ENCODE data around the gene GLYR1.

The GLYR1 gene

DNA sequence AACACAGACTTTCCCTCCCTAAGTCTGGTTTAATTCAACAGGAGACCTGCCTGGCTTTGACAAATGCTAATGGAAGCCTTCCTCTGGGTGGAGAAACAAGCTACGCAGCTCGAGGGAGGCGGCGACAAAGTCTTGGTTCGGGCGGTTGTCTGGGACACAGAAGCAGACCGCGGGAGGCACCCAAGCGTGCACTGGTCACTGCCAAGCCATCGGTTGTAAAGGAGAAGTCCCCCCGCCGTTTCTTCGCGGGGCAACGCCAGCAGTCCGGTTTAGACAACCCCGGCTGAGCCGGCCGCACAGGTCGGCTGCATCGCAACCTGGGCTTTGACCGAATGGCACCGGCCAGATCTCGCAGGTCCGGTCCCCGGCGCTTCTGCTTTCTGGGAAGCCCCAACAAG lies 586 bp downstream of the GLYR1 start:
- peak overlapping the region; percentile 93 to 99 (median 97) for H3K9ac ChIP-seq
- peaks cover 65 to 92% (median 86%) of the 10 kb centered on the region in 11 experiments; a peak in 21 of 22 replicates for H4K20me1 ChIP-seq
- H3K4me2 ChIP-seq, result peak overlapping the region; percentile 85 to 97 (median 93)
- no peaks in the 10 kb centered on the region for H3K9me3 ChIP-seq (replicated peaks in 1 of 11)
- H3K4me1 ChIP-seq, result peaks cover 27 to 51% (median 42%) of the 10 kb centered on the region in 10 experiments
- H3K4me3 ChIP-seq, result peak overlapping the region; percentile 88 to 100 (median 96)
- no peaks in the 10 kb centered on the region for H3K27me3 ChIP-seq
- H3K27ac ChIP-seq, result peak overlapping the region; percentile 93 to 99 (median 96)
- H3K36me3 ChIP-seq, result peaks cover 34 to 62% (median 43%) of the 10 kb centered on the region in 11 experiments
- no peak for TF ChIP-seq Cebpa-rat (IDR thresholded peaks at IDR 0.05)

DNA sequence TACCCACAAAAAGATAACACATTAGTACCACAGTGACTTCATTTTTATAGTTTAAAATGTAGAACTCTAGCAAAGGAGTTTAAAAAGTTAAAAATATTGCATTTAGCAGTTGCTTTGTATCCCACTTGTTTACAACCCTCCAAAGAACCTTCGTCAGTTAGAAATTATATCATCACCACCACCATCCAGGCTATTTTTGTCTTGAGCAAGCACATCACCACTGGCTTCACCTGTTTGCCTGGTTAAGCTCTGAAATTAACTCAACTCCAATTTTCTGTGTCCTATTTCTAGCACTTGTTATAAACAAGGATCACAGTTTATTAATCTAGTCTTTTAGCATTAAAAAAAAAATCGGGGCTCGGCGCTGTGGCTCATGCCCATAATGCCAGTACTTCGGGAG lies 6.1 kb downstream of the GLYR1 start:
- Histone ChIP-seq H3K9ac (peak overlapping the region in 2 of 11 experiments; percentile 29 to 34; a peak in 1 of 22 replicates), H3K4me2 (no peak overlapping the region), H3K36me3 (peaks cover 86 to 100% (median 95%) of the 10 kb centered on the region in 11 experiments), H3K27me3 (no peaks in the 10 kb centered on the region), H3K4me1 (peaks cover 7 to 19% (median 13%) of the 10 kb centered on the region in 10 experiments), H3K27ac (no peak overlapping the region), H4K20me1 (peaks cover 51 to 97% (median 79%) of the 10 kb centered on the region in 11 experiments; a peak in 21 of 22 replicates), H3K4me3 (no peak overlapping the region), H3K9me3 (replicated peaks in 1 of 11) (no peaks in the 10 kb centered on the region)
- no peak for TF ChIP-seq Cebpa-rat (IDR thresholded peaks at IDR 0.05)

DNA sequence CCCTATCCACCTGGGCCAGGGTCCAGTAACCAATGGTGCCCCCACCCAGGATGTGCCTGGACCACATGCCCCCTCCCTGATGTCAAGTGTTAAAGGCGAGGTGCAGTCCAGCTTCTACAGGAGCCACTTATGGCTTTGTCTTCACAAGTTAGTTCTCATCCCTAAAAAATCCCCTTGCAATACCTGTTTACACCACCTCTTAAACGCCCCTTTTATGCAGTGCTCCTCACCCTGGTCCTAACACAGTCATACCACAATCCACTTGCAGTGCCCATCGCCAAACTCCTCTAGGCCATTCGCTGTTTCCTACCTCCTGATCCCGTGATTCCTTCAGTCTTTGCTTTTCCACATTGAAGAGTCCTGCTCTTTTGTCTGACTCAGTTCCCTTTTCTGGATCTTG lies 7.1 kb downstream of the GLYR1 start:
- no peak overlapping the region for H3K9ac ChIP-seq
- H3K4me2 ChIP-seq, result no peak overlapping the region
- peaks cover 94 to 100% (median 98%) of the 10 kb centered on the region in 11 experiments for H3K36me3 ChIP-seq
- H3K4me1 ChIP-seq, result peaks cover 0 to 8% (median 2%) of the 10 kb centered on the region in 10 experiments; a peak in 8 of 20 replicates
- H3K27me3 ChIP-seq, result no peaks in the 10 kb centered on the region
- no peak overlapping the region for H3K27ac ChIP-seq
- no peak for TF ChIP-seq Cebpa-rat (IDR thresholded peaks at IDR 0.05)
- H4K20me1 ChIP-seq, result peaks cover 43 to 97% (median 79%) of the 10 kb centered on the region in 11 experiments; a peak in 21 of 22 replicates
- H3K9me3 ChIP-seq (replicated peaks in 1 of 11), result no peaks in the 10 kb centered on the region
- no peak overlapping the region for H3K4me3 ChIP-seq

DNA sequence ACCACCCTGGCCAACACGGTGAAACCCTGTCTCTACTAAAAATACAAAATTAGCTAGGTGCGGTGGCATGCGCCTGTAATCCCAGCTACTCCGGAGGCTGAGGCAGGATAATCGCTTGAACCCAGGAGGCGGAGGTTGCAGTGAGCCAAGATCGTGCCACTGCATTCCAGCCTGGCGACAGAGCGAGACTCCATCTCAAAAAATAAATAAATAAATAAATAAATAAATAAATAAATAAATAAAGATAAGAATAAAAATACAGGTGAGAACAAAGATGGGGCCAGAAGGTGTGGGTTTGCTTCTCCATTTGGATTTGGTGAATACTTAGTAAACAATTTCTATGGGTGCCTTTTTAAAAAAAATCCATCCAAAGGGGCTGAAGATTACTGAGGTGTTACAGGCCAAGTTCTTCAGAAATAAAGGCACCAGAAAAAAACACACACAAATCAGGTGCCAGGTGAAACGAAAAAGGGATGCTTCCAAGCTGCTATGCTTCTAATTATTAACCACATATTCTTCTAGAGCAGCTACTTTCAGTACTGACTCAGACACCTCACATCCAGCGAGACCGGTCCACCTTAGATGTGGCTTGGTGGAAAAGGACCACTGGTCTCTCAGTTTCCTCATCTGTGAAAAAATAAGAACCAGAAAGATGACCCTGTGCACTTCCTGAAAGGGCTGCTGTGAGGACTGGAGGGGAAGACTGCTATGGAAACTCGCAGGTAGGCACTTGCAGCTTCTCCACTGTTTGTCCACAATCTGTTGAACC lies 9.2 kb downstream of the GLYR1 start:
- Histone ChIP-seq H3K27ac (no peak overlapping the region), H3K27me3 (no peaks in the 10 kb centered on the region), H3K4me2 (no peak overlapping the region), H3K9ac (no peak overlapping the region), H3K4me3 (no peak overlapping the region), H3K9me3 (replicated peaks in 1 of 11) (no peaks in the 10 kb centered on the region), H3K36me3 (peaks cover 96 to 100% (median 100%) of the 10 kb centered on the region in 11 experiments), H3K4me1 (peaks cover 0 to 17% (median 11%) of the 10 kb centered on the region in 10 experiments; a peak in 13 of 20 replicates), H4K20me1 (peaks cover 57 to 99% (median 87%) of the 10 kb centered on the region in 11 experiments; a peak in 21 of 22 replicates)
- no peak for TF ChIP-seq Cebpa-rat (IDR thresholded peaks at IDR 0.05)

DNA sequence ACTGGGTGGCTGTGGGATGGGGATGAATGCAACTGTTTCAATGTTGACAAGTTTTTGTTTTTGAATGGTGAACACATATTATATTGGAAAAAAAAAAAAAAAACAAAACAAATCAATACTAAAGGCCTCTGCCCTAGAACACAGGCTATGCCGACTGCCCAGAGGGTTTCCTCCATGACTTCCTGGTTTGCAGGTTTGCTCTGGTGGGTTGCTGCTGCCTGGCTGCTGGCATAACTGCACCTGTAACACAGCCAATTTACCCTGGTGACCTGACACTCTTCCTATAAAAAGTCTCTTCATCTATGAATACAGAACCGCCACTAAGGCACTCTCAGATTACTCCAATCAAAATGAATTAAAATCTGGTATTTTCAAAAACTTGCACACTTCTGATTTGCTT lies 10.4 kb downstream of the GLYR1 start:
- peaks cover 58 to 99% (median 89%) of the 10 kb centered on the region in 11 experiments; a peak in 21 of 22 replicates for H4K20me1 ChIP-seq

DNA sequence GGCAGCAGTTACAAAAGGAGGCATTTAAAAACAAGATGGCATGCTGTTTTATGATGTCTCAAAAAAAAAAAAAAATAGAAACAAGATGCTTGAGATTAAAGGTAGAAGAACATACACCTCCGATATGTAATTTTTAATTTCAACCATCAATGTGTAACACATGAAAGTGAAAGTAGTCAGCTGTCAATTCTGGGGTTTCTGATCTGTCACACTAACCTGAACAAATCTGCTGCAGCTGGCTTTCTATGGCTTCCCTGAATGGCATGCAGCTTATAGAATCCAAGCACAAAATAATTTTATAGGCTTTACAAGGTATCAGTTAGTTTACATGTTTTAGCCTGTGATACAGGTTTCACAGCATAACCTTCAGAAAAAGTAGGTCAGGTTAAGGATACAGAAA lies 13.5 kb downstream of the GLYR1 start:
- no peak overlapping the region; a peak in 1 of 22 replicates for H3K9ac ChIP-seq
- TF ChIP-seq Cebpa-rat (IDR thresholded peaks at IDR 0.05), result no peak
- peaks cover 0 to 18% (median 11%) of the 10 kb centered on the region in 10 experiments; a peak in 13 of 20 replicates for H3K4me1 ChIP-seq
- no peaks in the 10 kb centered on the region for H3K9me3 ChIP-seq (replicated peaks in 1 of 11)
- no peak overlapping the region for H3K4me2 ChIP-seq
- H3K27me3 ChIP-seq, result no peaks in the 10 kb centered on the region
- H3K4me3 ChIP-seq, result no peak overlapping the region
- peaks cover 97 to 100% (median 100%) of the 10 kb centered on the region in 11 experiments for H3K36me3 ChIP-seq
- no peak overlapping the region for H3K27ac ChIP-seq
- H4K20me1 ChIP-seq, result peaks cover 33 to 93% (median 83%) of the 10 kb centered on the region in 11 experiments; a peak in 21 of 22 replicates

More for the DNA sequence above, 10.4 kb downstream of the GLYR1 start:
- H3K4me1 ChIP-seq, result peaks cover 0 to 18% (median 11%) of the 10 kb centered on the region in 10 experiments; a peak in 13 of 20 replicates
- no peak overlapping the region for H3K4me2 ChIP-seq
- no peak overlapping the region for H3K27ac ChIP-seq
- no peaks in the 10 kb centered on the region for H3K27me3 ChIP-seq
- H3K4me3 ChIP-seq, result no peak overlapping the region
- H3K36me3 ChIP-seq, result peaks cover 97 to 100% (median 100%) of the 10 kb centered on the region in 11 experiments
- H3K9ac ChIP-seq, result no peak overlapping the region
- no peak for TF ChIP-seq Cebpa-rat (IDR thresholded peaks at IDR 0.05)
- no peaks in the 10 kb centered on the region for H3K9me3 ChIP-seq (replicated peaks in 1 of 11)

DNA sequence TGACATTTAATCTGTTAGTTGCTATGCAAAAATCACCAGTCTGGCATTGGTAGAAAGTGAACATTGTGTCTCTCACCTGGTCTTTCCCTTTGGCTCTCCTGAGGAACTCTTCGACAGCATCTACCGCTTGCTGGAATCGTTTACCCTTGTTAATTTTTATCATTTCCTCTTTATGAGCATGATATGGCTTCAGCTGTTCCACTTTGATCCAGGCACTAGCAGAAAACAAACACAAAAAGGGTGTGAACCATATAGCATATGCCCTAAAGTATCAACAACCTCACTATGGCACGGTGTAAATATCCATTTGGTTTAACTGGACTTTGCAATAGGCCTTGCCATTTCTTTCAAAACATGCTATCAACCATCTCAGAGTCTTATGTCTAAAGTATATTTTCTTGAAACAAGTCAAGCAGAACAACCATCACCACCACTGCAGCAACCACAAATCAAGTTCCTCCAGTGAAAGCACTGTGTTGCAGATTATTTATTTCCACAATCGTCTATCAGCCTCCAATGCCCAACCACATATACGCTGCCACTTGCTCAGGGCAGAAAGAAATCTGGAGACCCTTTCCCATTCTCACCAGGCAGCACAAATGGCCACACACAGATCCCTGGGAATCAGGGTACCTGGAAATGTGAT lies 14.3 kb downstream of the GLYR1 start:
- H3K27ac ChIP-seq, result no peak overlapping the region

DNA sequence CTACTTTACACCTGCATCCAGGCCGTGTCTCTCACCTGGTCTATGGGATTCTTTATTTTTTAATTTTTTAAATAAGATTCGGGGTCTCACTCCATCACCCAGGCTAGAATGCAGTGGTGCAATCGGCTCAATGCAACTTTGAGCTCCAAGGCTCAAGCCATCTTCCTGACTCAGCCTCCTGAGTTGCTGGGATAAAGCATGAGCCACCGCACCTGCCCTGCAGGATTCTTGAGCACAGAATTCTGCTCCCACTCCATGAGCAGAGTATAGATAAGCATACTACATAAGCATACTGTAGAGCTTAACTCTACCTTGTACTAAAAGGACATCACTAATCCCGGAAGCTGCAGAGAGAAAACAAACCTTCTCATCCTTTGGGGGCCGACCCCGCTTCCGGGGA lies 15.5 kb downstream of the GLYR1 start:
- no peak for TF ChIP-seq Cebpa-rat (IDR thresholded peaks at IDR 0.05)
- H3K36me3 ChIP-seq, result peaks cover 97 to 100% (median 100%) of the 10 kb centered on the region in 11 experiments
- H3K4me2 ChIP-seq, result no peak overlapping the region
- H3K4me1 ChIP-seq, result peaks cover 0 to 18% (median 11%) of the 10 kb centered on the region in 10 experiments; a peak in 13 of 20 replicates
- no peak overlapping the region for H3K4me3 ChIP-seq
- peaks cover 27 to 94% (median 87%) of the 10 kb centered on the region in 11 experiments; a peak in 21 of 22 replicates for H4K20me1 ChIP-seq
- no peaks in the 10 kb centered on the region for H3K27me3 ChIP-seq
- no peak overlapping the region for H3K27ac ChIP-seq
- H3K9ac ChIP-seq, result no peak overlapping the region
- no peaks in the 10 kb centered on the region for H3K9me3 ChIP-seq (replicated peaks in 1 of 11)

More for the DNA sequence above, 14.3 kb downstream of the GLYR1 start:
- peaks cover 0 to 18% (median 11%) of the 10 kb centered on the region in 10 experiments; a peak in 13 of 20 replicates for H3K4me1 ChIP-seq
- H3K4me3 ChIP-seq, result no peak overlapping the region
- H3K36me3 ChIP-seq, result peaks cover 96 to 100% (median 100%) of the 10 kb centered on the region in 11 experiments
- no peak overlapping the region for H3K9ac ChIP-seq
- no peaks in the 10 kb centered on the region for H3K9me3 ChIP-seq (replicated peaks in 1 of 11)
- no peak for TF ChIP-seq Cebpa-rat (IDR thresholded peaks at IDR 0.05)
- peaks cover 27 to 93% (median 87%) of the 10 kb centered on the region in 11 experiments; a peak in 21 of 22 replicates for H4K20me1 ChIP-seq
- no peak overlapping the region for H3K4me2 ChIP-seq
- H3K27me3 ChIP-seq, result no peaks in the 10 kb centered on the region

DNA sequence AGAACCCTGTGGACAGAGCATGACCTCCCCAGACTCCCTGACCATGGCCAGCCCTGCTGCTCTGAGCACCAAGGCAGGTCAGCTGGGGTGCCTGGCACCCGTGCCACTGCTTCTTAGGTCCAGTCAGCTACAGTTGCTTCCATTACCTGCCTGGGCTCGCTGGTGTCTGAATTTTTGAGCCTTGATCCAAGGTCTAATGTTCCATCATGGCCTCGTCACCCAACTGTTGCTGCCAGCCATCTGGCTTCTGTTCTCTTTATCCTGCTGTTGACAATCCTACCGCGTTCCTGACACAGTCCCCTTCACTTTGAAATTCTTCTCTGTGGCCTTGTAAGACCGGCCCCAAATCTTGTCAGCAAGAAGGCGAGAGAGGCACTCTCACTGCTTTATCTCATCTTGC lies 16.7 kb downstream of the GLYR1 start:
- H3K9ac ChIP-seq, result peak overlapping the region in 1 of 11 experiments; percentile 8; a peak in 1 of 22 replicates
- peaks cover 97 to 100% (median 100%) of the 10 kb centered on the region in 11 experiments for H3K36me3 ChIP-seq
- H3K9me3 ChIP-seq (replicated peaks in 1 of 11), result no peaks in the 10 kb centered on the region
- no peak overlapping the region for H3K4me3 ChIP-seq
- TF ChIP-seq Cebpa-rat (IDR thresholded peaks at IDR 0.05), result no peak
- H4K20me1 ChIP-seq, result peaks cover 27 to 93% (median 86%) of the 10 kb centered on the region in 11 experiments; a peak in 21 of 22 replicates
- H3K27me3 ChIP-seq, result no peaks in the 10 kb centered on the region
- H3K4me2 ChIP-seq, result no peak overlapping the region
- peaks cover 0 to 18% (median 11%) of the 10 kb centered on the region in 10 experiments; a peak in 13 of 20 replicates for H3K4me1 ChIP-seq
- H3K27ac ChIP-seq, result no peak overlapping the region
